GM12892 (cell line): ENCODE measurements around the gene KRTAP3-2.

Experiments used
- DNase-seq: peaks from one replicate; pipeline ENCODE4 v3.0.0; 2011; ENCODE audit not compliant: insufficient read length
- FAIRE-seq: peaks from 2 replicates; lab custom pipeline; 2011; peaks lifted over from hg19 to GRCh38; lab: Jason Lieb, UNC
- POLR2A ChIP-seq: IDR thresholded peaks from 2 replicates; pipeline ENCODE4 v1.6.1; 2011; ENCODE audit warnings: low read depth, low read length, control low read depth
- POLR2AphosphoS5 ChIP-seq: IDR thresholded peaks from 2 replicates; pipeline ENCODE4 v1.6.1; 2011; ENCODE audit warnings: low read depth, low read length, control low read depth
- TAF1 ChIP-seq: IDR thresholded peaks from 2 replicates; pipeline ENCODE4 v1.6.1; 2011; ENCODE audit warnings: low read depth, mild to moderate bottlenecking, control low read depth, low read length, borderline replicate concordance

Gene KRTAP3-2

DNA sequence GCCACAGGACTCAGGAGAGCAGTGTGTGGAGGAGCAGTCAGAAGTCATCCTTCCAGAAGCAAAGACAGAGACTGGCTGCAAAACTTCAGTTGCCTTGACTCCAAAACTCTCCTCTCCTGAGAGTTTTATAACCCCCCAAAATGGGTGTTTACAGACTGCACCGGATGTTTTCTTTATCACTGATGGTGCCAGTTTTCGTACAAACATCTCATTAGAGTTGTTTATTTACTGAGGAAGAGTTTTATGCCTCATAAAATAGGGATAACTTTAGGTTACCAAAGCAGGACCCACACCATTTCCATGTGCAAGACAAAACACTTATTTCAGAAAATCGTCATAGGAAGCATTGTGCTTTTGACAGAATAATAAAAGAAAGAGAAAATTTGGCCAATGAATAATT, 15.5 kb downstream of the KRTAP3-2 start, which contains the start of gene KRT40:
TSS of gene KRT40 (minus strand) at position 101 of the 400 bp plus-strand sequence. CDS start at position 48, 53 bp downstream.
- FAIRE-seq (no peak), DNase-seq (no peak)
- TF ChIP-seq POLR2AphosphoS5 (no peak), TAF1 (no peak), POLR2A (no peak)

DNA sequence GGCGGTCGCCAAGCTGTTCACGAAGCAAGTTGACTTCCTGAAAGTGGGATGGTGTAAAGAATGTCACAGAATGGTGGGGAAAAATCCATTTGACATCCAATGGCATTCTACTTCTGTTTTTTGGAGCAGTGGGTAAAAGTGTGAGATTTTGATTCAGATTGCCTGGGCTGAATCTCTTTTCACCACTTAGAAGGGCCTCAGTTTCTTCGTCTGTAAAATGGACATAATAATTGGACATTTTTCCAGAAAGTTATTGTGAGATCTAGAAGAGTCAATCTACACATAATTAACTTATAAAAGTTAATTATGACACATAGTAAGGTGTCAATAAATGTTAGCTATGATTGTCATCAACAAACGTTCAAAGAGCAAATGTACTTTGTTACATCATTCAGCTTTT, 18.6 kb downstream of the KRTAP3-2 start:
- DNase-seq, result no peak
- TF ChIP-seq POLR2A (no peak), POLR2AphosphoS5 (no peak)
- no peak for FAIRE-seq

DNA sequence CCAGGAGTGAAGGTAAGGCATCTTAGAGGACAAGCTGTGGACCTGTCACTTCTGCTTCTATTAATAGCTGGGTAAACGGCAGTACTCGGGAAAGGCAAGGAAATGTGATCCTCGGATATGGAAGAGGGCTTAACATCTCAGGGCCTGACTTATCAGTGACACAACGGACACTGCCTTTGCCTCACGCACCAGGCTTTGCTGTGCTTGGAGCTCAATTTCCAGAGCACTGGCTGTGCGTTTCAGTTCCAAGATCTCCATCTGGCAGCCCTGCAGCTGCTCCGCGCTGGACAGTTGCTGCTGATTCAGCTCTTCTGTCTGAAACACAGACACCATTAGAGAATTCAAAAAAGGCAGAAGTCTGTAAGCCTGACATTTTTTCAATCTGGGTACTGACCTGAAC, 19.1 kb downstream of the KRTAP3-2 start:
- FAIRE-seq (no peak), DNase-seq (no peak)
- TF ChIP-seq TAF1 (no peak), POLR2AphosphoS5 (no peak), POLR2A (no peak)

DNA sequence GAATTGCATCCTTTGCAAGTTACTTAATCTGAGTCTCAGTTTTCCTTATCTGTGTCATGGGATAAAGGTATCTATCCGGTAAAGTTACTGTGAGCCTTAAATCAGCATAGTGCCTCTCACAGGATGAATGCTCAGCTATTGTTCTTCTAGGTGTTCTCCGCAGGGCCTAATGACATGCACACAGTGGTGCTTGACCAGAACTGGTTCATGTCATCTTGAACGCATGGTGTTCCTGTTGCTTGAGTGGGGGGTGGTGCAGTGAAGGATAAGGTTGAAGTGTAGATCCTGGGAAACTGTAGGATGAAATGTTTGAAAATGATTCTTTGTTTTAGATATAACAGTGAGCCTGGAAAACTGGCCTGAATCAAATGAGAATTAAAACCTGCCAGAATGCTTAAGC, 19.6 kb downstream of the KRTAP3-2 start:
- DNase-seq (no peak), FAIRE-seq (no peak)
- TF ChIP-seq POLR2AphosphoS5, result no peak
- TF ChIP-seq TAF1, result no peak
- no peak for TF ChIP-seq POLR2A

DNA sequence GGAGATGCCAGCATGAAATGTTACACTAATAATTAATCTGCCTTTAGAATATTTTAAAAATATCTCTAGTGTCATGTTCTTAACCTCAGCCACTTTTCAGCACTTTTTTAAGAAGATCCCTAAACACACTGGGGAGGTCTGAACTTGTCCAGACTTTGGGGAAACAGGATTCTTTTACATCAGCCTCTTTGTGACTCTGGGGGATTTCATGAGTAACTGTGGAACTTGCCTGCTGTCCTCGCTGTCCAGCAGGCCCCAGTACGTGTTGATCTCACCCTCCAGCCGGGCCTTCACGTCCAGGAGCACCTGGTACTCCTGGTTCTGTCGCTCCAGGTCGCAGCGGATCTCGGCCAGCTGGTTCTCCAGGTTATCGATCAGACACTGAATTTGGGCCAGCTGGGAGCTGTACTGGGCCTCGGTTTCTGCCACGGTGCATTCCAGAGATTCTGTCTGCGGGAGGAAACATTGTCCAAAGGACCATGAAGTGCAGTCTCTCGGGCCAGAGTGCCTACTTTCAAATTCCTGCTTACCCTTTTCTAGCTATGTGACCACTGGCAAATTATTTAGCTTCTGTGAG, 21.0 kb downstream of the KRTAP3-2 start:
- TF ChIP-seq POLR2A, result no peak
- TF ChIP-seq TAF1, result no peak
- no peak for TF ChIP-seq POLR2AphosphoS5
- no peak for FAIRE-seq
- DNase-seq, result no peak

DNA sequence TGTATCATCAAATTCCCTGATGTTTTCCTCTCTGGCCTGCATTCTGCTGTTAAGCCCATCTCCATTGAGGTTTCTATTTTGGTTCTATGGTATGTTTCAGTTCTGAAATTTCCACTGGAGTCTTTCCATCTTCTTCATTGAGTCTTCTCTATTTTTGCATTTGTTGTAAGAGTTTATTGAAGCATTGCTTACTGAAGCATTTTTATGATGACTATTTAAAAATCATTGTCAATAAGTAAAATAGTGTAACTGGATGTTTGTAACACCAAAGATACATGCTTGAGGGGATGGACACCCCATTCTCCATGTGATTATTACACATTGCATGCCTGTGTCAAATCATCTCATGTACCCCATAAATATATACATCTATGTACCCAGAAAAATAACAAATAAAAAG, 24.2 kb downstream of the KRTAP3-2 start:
- FAIRE-seq (no peak), DNase-seq (no peak)
- TF ChIP-seq POLR2AphosphoS5 (no peak), POLR2A (no peak), TAF1 (no peak)

DNA sequence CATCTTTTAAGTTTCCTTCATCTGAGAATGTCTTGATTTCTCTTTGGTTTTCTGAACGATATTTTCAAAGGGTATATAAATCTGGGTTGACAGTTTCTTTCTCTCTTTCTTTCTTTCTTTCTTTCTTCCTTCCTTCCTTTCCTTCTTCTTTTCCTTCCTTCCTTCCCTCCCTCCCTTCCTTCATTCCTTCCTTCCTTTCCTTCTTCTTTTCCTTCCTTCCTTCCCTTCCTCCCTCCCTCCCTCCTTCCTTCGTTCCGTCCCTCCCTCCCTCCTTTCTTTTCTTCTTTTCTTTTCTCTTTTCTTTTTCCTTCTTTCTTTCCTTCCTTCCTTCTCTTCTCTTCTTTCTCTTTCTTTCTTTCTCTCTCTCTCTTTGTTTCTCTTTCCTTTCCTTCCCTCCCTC, 25.3 kb downstream of the KRTAP3-2 start:
- DNase-seq (no peak), FAIRE-seq (no peak)
- TF ChIP-seq TAF1 (no peak), POLR2AphosphoS5 (no peak), POLR2A (no peak)

DNA sequence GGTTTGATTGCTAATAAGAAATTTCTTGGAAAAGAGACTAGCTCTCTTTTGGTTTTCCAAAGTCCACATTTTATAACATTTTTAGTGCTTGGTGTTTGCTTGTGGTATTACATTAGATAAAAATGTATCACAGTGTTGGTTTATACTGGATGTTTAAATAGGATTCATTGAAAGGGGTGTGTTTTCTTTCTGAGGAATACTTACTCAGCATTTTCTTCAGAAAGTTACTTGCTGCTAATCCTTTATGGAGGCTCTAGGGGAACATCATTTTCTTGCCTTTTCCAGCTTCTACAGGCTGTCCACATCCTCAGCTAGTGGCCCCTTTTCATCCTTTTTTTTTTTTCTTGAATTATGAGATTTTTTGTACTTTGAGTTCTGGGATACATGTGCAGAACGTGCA, 32.1 kb downstream of the KRTAP3-2 start:
- FAIRE-seq (no peak), DNase-seq (no peak)
- TF ChIP-seq TAF1 (no peak), POLR2A (no peak), POLR2AphosphoS5 (no peak)

DNA sequence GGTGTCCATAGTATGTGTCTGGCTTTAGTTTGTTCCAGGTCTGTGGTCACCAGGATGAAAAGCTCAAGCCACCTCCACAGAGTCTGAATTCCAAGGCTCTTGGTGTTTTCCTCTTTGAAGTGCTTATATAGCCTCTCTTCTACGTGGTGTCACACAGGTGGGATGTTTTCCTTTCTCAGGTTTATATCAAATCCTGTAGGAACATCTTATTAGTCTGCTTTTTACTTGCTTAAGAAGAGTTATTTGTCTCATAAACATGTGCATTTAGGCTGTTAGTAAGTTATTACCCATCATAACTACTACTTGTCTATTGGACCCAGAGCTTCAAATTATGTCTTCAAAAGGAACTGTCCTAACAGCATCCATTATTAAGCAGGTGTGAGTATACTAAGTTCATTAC, 32.9 kb downstream of the KRTAP3-2 start, which contains the start of gene KRT39:
TSS of gene KRT39 (minus strand) at position 101 of the 400 bp plus-strand sequence. CDS start at position 9, 92 bp downstream.
- TF ChIP-seq POLR2A (no peak), TAF1 (no peak), POLR2AphosphoS5 (no peak)
- DNase-seq (no peak), FAIRE-seq (no peak)

DNA sequence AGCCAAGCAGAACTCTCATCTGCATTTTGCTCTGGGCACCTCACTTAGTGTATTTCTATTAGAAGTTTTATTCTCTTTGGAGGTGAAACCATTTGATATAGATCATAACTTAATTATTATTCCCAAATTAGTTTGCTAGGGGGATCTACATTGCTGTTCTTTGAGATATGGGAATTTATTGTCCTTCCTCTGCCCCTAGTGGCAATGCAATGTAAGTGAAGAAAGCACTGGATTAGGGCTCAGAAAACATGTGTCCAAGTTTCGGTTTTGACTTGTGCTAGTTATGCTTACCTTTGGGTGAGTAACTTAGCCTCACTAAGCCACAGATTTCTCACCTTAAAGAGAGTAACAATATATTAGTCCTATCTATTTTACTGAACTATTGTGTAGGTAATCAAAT, 35.9 kb downstream of the KRTAP3-2 start:
- FAIRE-seq, result no peak

DNA sequence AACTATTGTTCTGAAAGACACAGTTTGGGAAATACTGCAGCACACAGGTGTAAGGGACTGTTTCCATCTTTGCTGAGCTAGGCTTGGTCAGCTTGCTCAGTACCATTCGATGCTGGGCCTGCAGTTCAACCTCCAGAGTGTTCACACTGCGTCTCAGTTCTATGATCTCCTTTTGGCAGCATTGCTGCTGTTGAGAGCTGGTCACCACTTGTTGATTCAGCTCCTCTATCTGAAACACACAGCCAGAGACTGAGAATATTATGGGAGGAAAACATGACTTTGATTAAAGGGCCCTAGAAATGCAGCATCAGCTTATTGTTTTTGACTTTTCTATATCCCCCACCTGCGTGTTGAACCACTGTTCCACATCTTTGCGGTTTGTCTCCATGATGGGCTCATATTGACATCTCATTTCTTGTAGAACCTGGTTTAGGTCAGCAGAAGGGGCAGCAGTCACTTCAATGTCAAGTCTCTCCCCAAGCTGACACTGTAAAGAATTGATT, 37.6 kb downstream of the KRTAP3-2 start:
- DNase-seq, result no peak
- TF ChIP-seq POLR2AphosphoS5, result no peak
- TF ChIP-seq POLR2A, result no peak
- no peak for TF ChIP-seq TAF1
- FAIRE-seq, result no peak

More for the DNA sequence above, 35.9 kb downstream of the KRTAP3-2 start:
- no peak for TF ChIP-seq TAF1
- TF ChIP-seq POLR2AphosphoS5, result no peak
- TF ChIP-seq POLR2A, result no peak
- DNase-seq, result no peak

DNA sequence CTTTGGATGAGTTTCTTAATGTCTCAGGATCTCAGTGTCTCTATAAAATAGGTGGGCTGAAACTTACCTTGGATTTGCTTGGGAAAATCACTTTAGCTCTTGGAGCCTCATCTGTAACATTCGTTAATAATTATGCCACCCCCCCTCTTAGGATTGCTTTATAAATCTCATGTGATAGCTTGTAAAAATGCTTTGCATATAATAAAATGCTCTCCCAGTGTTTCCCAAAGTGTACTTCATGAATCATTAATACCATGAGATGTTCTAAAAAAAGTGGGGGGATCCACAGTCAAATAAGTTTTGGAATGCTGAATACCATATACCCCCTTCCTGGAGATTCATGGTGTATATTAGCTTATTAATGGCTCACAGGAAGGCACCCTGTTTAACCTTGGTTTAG, 38.1 kb downstream of the KRTAP3-2 start:
- no peak for TF ChIP-seq POLR2A
- TF ChIP-seq TAF1, result no peak
- no peak for TF ChIP-seq POLR2AphosphoS5
- no peak for DNase-seq
- no peak for FAIRE-seq

DNA sequence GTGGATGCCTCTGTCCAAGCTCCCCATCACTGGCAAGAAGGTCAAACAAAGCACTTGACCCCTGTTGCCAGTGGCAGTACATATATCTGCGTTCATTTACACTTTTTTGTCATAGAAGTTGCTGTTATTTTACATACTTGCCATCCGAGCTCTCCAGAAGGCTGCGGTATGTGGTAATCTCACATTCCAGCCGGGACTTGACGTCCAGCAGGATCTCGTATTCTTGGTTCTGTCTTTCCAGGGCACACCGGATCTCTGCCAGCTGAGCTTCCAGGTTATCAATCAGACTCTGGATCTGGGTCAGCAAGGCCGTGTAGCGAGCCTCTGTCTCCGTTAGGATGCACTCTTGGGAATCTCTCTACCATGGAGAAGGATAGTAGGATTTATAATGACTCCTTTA, 39.6 kb downstream of the KRTAP3-2 start:
- no peak for FAIRE-seq
- DNase-seq, result no peak
- TF ChIP-seq POLR2A (no peak), TAF1 (no peak), POLR2AphosphoS5 (no peak)
